GM12875 (cell line): ENCODE data around the gene GLB1L2.

Experiments
- H3K4me3 ChIP-seq: one replicate; pipeline ENCODE4 v1.5.1; 2011; ENCODE audit warnings: low read depth, low read length, control low read depth
- CTCF ChIP-seq: IDR thresholded peaks from 2 replicates; pipeline ENCODE4 v1.5.1; 2011; ENCODE audit warnings: low read depth, mild to moderate bottlenecking, control low read depth, inconsistent platforms, low read length, moderate library complexity, borderline replicate concordance; ENCODE audit not compliant: insufficient read depth

Gene GLB1L2

DNA sequence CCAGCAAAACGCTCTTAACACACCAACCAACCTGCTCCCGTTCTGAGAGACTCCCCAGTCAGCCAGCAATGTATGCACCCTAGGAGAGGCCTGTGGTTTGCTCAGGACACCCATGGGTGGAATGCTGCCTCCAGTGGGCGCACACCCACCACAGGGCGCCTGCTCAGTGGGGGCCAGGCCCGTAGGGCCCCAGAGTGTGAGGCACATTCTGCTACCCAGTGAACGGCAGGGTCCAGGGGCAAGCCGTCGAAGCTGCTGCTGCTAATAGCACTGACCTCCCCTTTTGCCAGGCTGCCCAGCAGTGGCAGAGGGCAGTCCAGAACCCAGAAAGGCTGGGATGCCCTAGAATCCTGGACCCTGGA, 67.5 kb downstream of the GLB1L2 start:
- TF ChIP-seq CTCF, result no peak
- H3K4me3 ChIP-seq, result no peak overlapping the region

GRCh38 chr11:134399996-134400395, 68.2 kb downstream of the GLB1L2 start:
- H3K4me3 ChIP-seq, result no peak overlapping the region
- TF ChIP-seq CTCF, result no peak

DNA sequence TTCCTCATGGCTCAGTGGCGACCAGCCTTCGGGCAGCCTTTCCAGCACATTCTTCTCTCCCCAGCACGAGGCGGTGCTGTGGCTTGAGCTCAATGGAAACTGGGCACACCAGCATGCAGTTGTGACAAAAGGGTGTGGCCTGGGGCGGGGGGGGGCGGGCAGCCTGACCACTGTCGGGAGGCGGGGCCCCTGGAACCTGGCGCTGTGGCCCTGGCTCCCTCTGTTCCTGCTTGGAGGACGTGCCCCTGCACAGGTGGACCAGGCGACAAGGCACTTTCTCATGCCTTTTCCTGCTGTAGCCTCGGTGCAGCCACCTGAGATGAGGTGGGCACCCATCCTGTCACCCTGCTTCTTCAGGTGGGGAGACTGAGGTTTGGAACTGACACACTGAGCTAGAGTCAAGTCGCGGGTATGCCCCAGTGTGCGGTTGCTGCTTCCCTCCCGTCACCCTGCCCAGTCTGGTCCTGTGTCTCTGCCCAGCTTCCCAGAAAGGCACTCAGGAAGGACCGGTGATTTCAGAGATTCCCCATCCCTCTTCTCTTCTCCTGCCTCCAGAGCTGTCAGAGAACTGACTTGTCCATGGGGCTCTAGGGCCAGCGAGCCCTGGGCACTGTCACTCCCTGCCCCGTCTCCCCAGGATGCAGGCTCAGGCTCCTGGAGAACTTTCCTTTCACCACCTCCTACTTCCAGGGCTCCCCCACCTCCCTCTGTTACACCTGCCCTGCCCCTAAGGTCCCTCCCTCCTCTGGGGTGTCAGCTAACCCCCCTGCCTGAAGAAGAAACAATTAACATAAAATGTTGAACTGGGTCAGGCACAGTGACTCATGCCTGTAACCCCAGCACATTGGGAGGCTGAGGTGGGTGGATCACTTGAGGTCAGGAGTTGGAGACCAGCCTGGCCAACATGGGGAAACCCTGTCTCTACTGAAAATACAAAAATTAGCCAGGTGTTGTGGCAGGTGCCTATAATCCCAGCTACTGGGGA, 70.3 kb downstream of the GLB1L2 start:
- TF ChIP-seq CTCF, result no peak
- no peak overlapping the region for H3K4me3 ChIP-seq

- H3K4me3 ChIP-seq, result no peak overlapping the region
- TF ChIP-seq CTCF, result no peak
These were observed 71.1 kb downstream of the GLB1L2 start for GRCh38 chr11:134402910-134403309.

GRCh38 chr11:134404575-134405341, 73.0 kb downstream of the GLB1L2 start:
- no peak for TF ChIP-seq CTCF
- no peak overlapping the region for H3K4me3 ChIP-seq

- no peak for TF ChIP-seq CTCF
- no peak overlapping the region for H3K4me3 ChIP-seq
These were observed 73.6 kb downstream of the GLB1L2 start for GRCh38 chr11:134405436-134405835.
